ENCODE measurements around the gene ADPRHL1.

GRCh38 chr13:113399755-113400149 lies 53.5 kb downstream of the ADPRHL1 start:
- TF ChIP-seq, protein P1, sequence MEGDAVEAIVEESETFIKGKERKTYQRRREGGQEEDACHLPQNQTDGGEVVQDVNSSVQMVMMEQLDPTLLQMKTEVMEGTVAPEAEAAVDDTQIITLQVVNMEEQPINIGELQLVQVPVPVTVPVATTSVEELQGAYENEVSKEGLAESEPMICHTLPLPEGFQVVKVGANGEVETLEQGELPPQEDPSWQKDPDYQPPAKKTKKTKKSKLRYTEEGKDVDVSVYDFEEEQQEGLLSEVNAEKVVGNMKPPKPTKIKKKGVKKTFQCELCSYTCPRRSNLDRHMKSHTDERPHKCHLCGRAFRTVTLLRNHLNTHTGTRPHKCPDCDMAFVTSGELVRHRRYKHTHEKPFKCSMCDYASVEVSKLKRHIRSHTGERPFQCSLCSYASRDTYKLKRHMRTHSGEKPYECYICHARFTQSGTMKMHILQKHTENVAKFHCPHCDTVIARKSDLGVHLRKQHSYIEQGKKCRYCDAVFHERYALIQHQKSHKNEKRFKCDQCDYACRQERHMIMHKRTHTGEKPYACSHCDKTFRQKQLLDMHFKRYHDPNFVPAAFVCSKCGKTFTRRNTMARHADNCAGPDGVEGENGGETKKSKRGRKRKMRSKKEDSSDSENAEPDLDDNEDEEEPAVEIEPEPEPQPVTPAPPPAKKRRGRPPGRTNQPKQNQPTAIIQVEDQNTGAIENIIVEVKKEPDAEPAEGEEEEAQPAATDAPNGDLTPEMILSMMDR (IDR thresholded peaks at IDR 0.05), result no peak
- no peak for TF ChIP-seq POLR2A (IDR thresholded peaks at IDR 0.05)
